PFSK-1 (cell line): ENCODE results near the gene PTCD1.

ENCODE experiments used
- FOXP2 ChIP-seq: optimal IDR thresholded peaks from 2 replicates; pipeline ENCODE3; 2011; ENCODE audit warnings: borderline replicate concordance, control low read depth, inconsistent platforms; ENCODE audit not compliant: insufficient read depth; ENCODE audit errors: extremely low read length, extremely low read depth
- POLR2AphosphoS5 ChIP-seq: IDR thresholded peaks from 2 replicates; pipeline ENCODE4 v1.6.1; 2012; ENCODE audit warnings: low read depth, mild to moderate bottlenecking, control low read depth, low read length, moderate library complexity
- SIN3A ChIP-seq: IDR thresholded peaks from 2 replicates; pipeline ENCODE4 v1.6.1; 2012; ENCODE audit warnings: mild to moderate bottlenecking, low read length, moderate library complexity, borderline replicate concordance; ENCODE audit not compliant: insufficient read depth
- TAF1 ChIP-seq: IDR thresholded peaks from 2 replicates; pipeline ENCODE4 v1.6.1; 2012; ENCODE audit warnings: low read length, control low read depth, borderline replicate concordance; ENCODE audit not compliant: insufficient read depth
- TF ChIP-seq, protein P1 (sequence below), 2 experiments: IDR thresholded peaks; 2 replicates each; pipeline versions ENCODE4 v1.6.1 to v1.8.0; 2011 to 2012; ENCODE audit warnings: low read depth in 2 of 2, low read length in 2 of 2, control low read depth in 1 of 2, inconsistent platforms in 1 of 2, mild to moderate bottlenecking in 1 of 2, moderate library complexity in 1 of 2; ENCODE audit not compliant: insufficient read depth in 1 of 2

- TF ChIP-seq, protein P1, sequence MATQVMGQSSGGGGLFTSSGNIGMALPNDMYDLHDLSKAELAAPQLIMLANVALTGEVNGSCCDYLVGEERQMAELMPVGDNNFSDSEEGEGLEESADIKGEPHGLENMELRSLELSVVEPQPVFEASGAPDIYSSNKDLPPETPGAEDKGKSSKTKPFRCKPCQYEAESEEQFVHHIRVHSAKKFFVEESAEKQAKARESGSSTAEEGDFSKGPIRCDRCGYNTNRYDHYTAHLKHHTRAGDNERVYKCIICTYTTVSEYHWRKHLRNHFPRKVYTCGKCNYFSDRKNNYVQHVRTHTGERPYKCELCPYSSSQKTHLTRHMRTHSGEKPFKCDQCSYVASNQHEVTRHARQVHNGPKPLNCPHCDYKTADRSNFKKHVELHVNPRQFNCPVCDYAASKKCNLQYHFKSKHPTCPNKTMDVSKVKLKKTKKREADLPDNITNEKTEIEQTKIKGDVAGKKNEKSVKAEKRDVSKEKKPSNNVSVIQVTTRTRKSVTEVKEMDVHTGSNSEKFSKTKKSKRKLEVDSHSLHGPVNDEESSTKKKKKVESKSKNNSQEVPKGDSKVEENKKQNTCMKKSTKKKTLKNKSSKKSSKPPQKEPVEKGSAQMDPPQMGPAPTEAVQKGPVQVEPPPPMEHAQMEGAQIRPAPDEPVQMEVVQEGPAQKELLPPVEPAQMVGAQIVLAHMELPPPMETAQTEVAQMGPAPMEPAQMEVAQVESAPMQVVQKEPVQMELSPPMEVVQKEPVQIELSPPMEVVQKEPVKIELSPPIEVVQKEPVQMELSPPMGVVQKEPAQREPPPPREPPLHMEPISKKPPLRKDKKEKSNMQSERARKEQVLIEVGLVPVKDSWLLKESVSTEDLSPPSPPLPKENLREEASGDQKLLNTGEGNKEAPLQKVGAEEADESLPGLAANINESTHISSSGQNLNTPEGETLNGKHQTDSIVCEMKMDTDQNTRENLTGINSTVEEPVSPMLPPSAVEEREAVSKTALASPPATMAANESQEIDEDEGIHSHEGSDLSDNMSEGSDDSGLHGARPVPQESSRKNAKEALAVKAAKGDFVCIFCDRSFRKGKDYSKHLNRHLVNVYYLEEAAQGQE (IDR thresholded peaks at IDR 0.05; ENCODE audit: insufficient read depth in 1 of 2, low read depth in 2 of 2, low read length in 2 of 2), result no peak
- TF ChIP-seq POLR2AphosphoS5 (no peak), TAF1 (no peak), SIN3A (no peak), FOXP2 (no peak)
Observed at GRCh38 chr7:99409806-99410205, 28.8 kb downstream of the PTCD1 start.
